ENCODE results near the gene MACROD2. TPM values are rescaled to one million over a fixed set of nuclear protein-coding genes. Genes with fewer than 3 reads are reported as not detected.

MACROD2 gene
- total and polyA plus RNA-seq, 9 donors: 3.7 to 25.5 (median 7.8) TPM

DNA sequence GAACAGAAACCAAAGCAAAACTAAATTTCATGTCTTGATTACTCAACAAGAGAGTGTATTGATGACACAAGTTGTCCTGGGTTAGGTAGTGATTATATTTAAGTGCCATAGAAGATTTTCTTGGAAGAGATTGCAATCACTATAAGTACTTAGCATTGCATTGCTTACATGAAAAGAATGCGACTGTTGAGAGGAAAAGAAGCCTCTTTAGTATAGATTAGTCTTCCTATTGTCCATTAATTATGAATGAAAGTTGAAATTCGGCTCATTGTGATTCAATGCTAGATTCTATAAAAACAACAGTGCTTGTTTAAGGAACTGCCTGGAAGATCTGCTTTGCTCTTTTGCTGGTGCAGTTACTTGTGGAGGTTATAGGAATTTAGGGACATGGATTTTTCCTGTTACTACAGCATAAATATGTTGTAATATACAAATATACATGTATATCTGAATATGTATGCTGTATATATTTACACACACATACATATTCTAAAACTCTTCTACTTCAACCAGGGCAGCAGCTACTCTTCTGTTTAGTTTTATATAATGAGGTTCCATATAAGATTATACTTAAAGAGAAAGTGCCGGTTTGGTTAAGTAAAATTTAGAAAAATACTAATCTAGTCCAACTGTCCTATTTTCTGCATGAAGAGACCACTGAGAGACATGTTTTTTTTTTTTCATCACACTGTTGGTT lies 1781.6 kb downstream of the MACROD2 start:
- no peaks in the 10 kb centered on the region for H3K36me3 ChIP-seq
- intact Hi-C loops (cut with DNase I): no loop called here
- H3K27me3 ChIP-seq: no peaks in the 10 kb centered on the region
- no peaks in the 10 kb centered on the region for H3K9me3 ChIP-seq
- no peak overlapping the region for H3K4me3 ChIP-seq
- no peaks in the 10 kb centered on the region for H3K4me1 ChIP-seq (ENCODE audit: insufficient read depth)
- TF ChIP-seq, protein P1, sequence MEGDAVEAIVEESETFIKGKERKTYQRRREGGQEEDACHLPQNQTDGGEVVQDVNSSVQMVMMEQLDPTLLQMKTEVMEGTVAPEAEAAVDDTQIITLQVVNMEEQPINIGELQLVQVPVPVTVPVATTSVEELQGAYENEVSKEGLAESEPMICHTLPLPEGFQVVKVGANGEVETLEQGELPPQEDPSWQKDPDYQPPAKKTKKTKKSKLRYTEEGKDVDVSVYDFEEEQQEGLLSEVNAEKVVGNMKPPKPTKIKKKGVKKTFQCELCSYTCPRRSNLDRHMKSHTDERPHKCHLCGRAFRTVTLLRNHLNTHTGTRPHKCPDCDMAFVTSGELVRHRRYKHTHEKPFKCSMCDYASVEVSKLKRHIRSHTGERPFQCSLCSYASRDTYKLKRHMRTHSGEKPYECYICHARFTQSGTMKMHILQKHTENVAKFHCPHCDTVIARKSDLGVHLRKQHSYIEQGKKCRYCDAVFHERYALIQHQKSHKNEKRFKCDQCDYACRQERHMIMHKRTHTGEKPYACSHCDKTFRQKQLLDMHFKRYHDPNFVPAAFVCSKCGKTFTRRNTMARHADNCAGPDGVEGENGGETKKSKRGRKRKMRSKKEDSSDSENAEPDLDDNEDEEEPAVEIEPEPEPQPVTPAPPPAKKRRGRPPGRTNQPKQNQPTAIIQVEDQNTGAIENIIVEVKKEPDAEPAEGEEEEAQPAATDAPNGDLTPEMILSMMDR (IDR thresholded peaks at IDR 0.05): no peak
- TF ChIP-seq POLR2A (IDR thresholded peaks at IDR 0.05) (no peak), EP300 (IDR thresholded peaks at IDR 0.05) (no peak)
- 92 to 93% (median 92%) methylated on average over 3 of the region's 3 CpGs for WGBS, 3 donors
- H3K27ac ChIP-seq: no peak overlapping the region
- no peak for DNase-seq

DNA sequence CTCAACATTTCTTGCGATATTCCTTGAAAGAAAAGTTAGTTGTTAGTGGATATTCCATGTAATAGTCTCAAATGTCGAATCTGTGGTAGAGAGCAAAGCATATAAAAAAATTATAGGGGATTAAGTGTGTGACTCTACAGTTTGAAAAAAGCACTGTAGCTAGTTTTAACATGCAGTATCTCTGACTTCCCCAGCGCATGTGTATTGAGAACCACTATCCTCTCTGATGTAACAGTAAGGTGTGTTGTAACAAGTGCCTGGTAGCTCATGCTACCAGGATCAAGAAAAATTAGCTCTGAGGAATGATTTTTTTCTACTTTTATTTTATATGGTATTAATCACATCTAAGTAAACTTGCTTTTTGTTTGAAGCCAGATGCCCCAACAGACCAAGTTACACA lies 1788.7 kb downstream of the MACROD2 start:
- no peak for DNase-seq
- no peaks in the 10 kb centered on the region for H3K9me3 ChIP-seq
- no peak overlapping the region for H3K4me3 ChIP-seq
- no peak overlapping the region for H3K27ac ChIP-seq
- WGBS, 3 donors: 93 to 96% (median 95%) methylated on average over 3 of the region's 3 CpGs
- H3K36me3 ChIP-seq: no peaks in the 10 kb centered on the region
- TF ChIP-seq, protein P1 (IDR thresholded peaks at IDR 0.05): no peak
- no peak for TF ChIP-seq EP300 (IDR thresholded peaks at IDR 0.05)
- TF ChIP-seq POLR2A (IDR thresholded peaks at IDR 0.05): no peak
- H3K4me1 ChIP-seq (ENCODE audit: insufficient read depth): no peaks in the 10 kb centered on the region
- no peaks in the 10 kb centered on the region for H3K27me3 ChIP-seq
- intact Hi-C loops (cut with DNase I): no loop called here

DNA sequence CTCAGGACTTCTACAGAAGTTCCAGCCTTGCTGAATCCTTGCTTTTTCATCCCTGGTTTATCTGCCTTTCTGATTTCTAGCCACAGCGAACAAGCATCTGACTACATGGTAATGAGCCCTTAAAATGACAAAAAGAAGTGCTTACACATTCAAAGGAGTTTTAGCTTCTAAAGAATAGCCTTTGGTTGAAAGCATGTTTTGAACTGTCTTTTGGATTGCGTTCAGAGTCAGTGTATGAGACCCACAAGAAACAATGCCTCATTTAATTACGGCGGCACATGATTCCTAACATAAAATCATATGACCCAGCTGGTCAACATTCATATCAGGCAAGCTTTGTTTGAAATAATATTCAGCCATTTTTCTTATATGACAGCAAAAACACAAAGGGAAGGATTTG lies 1793.8 kb downstream of the MACROD2 start:
- intact Hi-C loops (cut with DNase I): no loop called here
- TF ChIP-seq, protein P1 (IDR thresholded peaks at IDR 0.05): no peak
- no peak for TF ChIP-seq POLR2A (IDR thresholded peaks at IDR 0.05)
- no peak for TF ChIP-seq EP300 (IDR thresholded peaks at IDR 0.05)
- no peaks in the 10 kb centered on the region for H3K27me3 ChIP-seq
- no peak overlapping the region for H3K4me3 ChIP-seq
- WGBS, 3 donors: 23 to 45% (median 26%) methylated on average over 4 of the region's 4 CpGs
- H3K36me3 ChIP-seq: no peaks in the 10 kb centered on the region
- H3K27ac ChIP-seq: no peak overlapping the region
- DNase-seq: no peak
- H3K4me1 ChIP-seq (ENCODE audit: insufficient read depth): no peaks in the 10 kb centered on the region
- H3K9me3 ChIP-seq: no peaks in the 10 kb centered on the region

DNA sequence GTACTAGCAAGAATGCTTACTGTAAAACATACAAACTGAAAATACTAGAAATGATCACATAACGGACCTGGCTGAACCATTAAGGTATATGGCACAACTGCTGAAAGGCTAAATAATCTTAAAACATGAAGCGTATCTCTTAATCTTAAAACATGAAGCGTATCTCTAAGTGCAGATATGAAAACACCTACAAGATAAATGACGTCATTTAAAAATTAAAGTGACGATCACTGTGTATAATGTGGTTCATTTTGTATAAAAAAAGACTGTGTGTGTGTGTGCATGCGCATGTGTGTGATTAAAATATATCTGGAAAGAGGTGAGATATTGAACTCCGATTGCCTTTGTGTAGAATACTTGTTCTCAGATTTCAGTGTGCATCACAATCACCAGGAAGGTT lies 1797.5 kb downstream of the MACROD2 start:
- no peaks in the 10 kb centered on the region for H3K9me3 ChIP-seq
- no peaks in the 10 kb centered on the region for H3K36me3 ChIP-seq
- H3K27me3 ChIP-seq: no peaks in the 10 kb centered on the region
- TF ChIP-seq EP300 (IDR thresholded peaks at IDR 0.05): no peak
- H3K4me3 ChIP-seq: no peak overlapping the region
- no peaks in the 10 kb centered on the region for H3K4me1 ChIP-seq (ENCODE audit: insufficient read depth)
- WGBS, 3 donors: 93 to 94% (median 94%) methylated on average over 7 of the region's 7 CpGs
- intact Hi-C loops (cut with DNase I): no loop called here
- H3K27ac ChIP-seq: no peak overlapping the region
- no peak for DNase-seq

DNA sequence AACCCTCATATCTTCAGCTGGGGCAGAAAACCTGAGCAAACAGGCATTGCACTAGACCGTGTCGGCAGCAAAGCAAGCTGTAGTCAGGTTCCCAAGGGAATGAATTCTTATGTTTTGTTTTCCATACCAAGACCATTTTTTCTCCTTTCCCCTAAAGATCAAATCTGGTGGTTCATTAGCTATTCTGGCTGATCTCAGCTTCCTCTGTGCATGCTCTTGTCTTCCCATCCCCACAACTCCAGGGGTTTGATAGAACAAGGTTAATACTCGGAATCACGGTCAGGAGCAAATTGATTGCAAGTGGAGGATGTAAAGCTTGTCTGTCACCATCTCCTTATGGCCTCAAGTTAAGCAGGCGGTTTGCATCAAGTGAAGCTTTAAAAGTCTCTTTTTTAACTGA lies 1799.1 kb downstream of the MACROD2 start:
- WGBS, 3 donors: 88 to 93% (median 91%) methylated on average over 5 of the region's 5 CpGs
- Histone ChIP-seq H3K4me1 (ENCODE audit: insufficient read depth) (no peaks in the 10 kb centered on the region), H3K27me3 (no peaks in the 10 kb centered on the region), H3K4me3 (no peak overlapping the region), H3K27ac (no peak overlapping the region), H3K36me3 (no peaks in the 10 kb centered on the region), H3K9me3 (no peaks in the 10 kb centered on the region)
- intact Hi-C loops (cut with DNase I): no loop called here
- TF ChIP-seq POLR2A (IDR thresholded peaks at IDR 0.05) (no peak), EP300 (IDR thresholded peaks at IDR 0.05) (no peak)
- TF ChIP-seq, protein P1 (IDR thresholded peaks at IDR 0.05): no peak
- DNase-seq: no peak

Measured in ovary (tissue), 9 donors.